ENCODE measurements around the gene EFS. TPM values are rescaled to one million over a fixed set of nuclear protein-coding genes. Genes with fewer than 3 reads are reported as not detected.
A peak's percentile ranks its signal among the peaks of the same experiment; 100 is the strongest.

Gene EFS
- total RNA-seq, 1 donor from 2014 or later, result 15.2 TPM

DNA sequence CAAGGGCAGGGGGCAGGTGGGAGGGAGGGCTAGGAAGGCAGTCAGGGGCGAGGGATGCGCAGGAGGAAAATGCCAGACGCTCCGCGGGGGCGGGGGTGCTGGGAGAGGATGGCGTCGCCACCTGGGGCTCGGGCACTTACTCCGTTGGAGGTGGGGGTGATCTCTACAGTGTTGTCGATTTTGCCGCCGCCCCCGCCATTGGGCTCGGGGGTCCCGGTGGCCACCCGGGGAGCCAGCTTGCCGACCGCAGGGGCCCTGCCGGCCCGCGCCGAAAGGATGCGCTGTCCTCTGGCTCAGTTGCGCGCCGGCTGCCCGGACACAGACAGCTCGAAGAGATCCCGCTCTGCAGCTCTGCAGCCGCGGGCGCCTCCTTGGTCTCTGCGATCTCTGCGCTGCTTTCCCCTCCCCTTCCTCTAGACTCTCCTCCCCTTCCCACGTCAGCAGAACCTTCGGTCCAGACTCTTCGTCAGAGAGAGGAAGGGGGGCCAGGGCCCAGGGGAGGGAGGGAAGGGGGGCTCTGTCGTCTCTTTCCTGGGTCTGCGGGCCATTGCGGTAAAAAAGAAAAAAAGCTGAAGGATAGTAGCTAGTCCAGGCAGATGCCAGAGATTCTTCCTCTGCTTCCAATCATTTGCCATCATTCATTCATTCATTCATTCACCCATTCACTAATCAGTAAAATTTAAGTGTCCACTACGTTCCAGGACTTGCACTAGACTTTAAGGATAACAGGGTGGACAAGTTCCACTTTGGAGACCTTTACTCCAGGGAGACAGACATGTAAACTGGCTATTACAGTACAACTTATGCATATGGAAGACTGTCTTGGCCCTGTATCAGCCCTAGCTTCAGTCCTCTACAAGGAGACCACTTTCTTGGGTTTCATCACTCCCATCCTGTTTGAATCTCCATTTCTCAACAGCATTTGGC is 12.2 kb downstream of the EFS start, which contains the start of gene SLC22A17:
Gene SLC22A17, minus strand, starts transcription at position 382 of the 927 bp plus-strand sequence.
- TF ChIP-seq, protein P1, sequence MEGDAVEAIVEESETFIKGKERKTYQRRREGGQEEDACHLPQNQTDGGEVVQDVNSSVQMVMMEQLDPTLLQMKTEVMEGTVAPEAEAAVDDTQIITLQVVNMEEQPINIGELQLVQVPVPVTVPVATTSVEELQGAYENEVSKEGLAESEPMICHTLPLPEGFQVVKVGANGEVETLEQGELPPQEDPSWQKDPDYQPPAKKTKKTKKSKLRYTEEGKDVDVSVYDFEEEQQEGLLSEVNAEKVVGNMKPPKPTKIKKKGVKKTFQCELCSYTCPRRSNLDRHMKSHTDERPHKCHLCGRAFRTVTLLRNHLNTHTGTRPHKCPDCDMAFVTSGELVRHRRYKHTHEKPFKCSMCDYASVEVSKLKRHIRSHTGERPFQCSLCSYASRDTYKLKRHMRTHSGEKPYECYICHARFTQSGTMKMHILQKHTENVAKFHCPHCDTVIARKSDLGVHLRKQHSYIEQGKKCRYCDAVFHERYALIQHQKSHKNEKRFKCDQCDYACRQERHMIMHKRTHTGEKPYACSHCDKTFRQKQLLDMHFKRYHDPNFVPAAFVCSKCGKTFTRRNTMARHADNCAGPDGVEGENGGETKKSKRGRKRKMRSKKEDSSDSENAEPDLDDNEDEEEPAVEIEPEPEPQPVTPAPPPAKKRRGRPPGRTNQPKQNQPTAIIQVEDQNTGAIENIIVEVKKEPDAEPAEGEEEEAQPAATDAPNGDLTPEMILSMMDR (conservative IDR thresholded peaks at IDR 0.05; ENCODE audit: low read depth, low read length), result no peak
- peak within 1 kb of the TSS; percentile 64 for H3K4me3 ChIP-seq (ENCODE audit: low read depth, low read length)
- no peak for DNase-seq (ENCODE audit: low read depth)

DNA sequence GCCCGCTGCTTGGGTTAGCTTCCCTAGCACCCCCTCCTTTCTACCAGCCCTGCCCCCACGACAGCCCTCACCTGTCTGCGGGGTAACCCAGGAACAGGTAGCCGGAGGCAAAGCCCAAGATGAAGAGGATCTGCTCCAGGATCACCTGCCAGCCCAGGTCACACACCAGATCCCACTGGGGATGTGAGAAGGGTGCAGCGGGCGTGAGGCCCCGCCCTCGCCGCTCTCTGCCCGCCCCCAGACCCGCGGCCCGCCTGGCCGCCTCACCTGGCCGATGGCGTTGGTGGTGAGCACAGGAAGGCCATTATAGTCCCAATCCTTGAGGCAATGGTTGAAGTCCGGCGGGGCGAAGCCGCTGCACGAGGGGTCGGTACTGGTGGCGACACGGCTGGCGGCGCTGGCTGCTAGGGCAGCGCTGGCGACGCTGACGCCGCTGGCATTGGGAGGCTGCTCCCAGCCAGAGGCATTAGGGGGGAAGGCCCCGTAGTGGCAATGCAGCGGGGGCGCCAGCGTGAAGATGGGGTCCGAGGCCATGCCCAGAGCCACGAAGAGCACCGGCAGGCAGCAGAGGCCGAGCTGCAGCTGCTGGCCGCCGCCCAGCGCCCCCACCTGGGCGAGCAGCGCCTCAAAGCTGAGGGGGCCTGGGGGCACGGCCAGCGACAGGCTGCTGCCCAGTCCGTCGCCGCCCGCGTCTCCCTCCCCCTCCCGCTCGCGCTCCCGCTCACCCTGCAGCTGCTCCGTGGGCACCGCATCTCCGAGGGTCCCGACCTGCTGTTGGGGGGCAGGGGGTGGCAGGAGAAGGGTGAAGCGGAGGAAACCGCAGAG is 13.1 kb downstream of the EFS start:
- TF ChIP-seq, protein P1 (conservative IDR thresholded peaks at IDR 0.05; ENCODE audit: low read depth, low read length), result peak; percentile 21
- no peak for DNase-seq (ENCODE audit: low read depth)
- H3K4me3 ChIP-seq (ENCODE audit: low read depth, low read length), result peak overlapping the region; percentile 64

DNA sequence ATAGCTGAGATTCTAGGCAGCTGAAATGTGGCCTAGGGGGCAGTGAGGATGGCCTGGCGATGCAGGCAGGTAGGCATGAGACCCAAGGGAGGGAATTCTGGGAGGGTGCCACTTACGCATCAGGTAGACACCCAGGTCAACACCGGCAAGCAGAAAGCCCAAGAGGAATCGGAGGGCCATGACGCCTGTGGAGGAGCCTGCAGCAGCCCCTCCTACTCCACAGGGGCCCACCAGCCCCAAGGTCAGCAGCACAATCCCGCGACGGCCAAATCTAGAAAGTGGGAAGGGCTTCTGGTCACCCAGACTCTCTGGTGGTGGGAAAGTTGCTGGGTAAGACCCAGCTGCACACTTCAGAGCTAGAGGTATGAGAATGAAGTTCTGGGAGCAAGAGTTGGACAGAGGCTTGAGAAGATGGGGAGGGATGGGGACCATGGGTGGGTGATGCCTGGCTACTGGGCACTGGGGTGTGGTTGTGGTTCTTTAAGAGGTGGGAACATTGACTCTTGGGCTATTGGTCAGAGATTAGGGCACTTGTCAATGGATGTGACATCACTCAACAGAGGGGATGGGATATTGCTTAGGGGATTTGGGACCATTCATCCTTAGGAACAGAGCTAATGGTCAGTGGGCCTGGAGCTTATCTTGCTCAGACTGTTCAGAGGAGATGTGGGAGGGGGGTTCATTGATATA is 15.7 kb downstream of the EFS start:
- no peak for DNase-seq (ENCODE audit: low read depth)

GRCh38 chr14:23348297-23348655 is 16.7 kb downstream of the EFS start:
- no peak for DNase-seq (ENCODE audit: low read depth)
- TF ChIP-seq, protein P1 (conservative IDR thresholded peaks at IDR 0.05; ENCODE audit: low read depth, low read length), result no peak
- H3K4me3 ChIP-seq (ENCODE audit: low read depth, low read length), result no peak overlapping the region

More for the DNA sequence above, 15.7 kb downstream of the EFS start:
- no peak overlapping the region for H3K4me3 ChIP-seq (ENCODE audit: low read depth, low read length)
- TF ChIP-seq, protein P1 (conservative IDR thresholded peaks at IDR 0.05; ENCODE audit: low read depth, low read length), result no peak

GRCh38 chr14:23347406-23348296 is 17.3 kb downstream of the EFS start:
- no peak for DNase-seq (ENCODE audit: low read depth)
- TF ChIP-seq, protein P1 (conservative IDR thresholded peaks at IDR 0.05; ENCODE audit: low read depth, low read length), result no peak
- H3K4me3 ChIP-seq (ENCODE audit: low read depth, low read length), result no peak overlapping the region

All from epithelial cell of proximal tubule (primary cell).